ENCODE results near the gene MEN1.

The MEN1 gene

GRCh38 chr11:64801561-64802369 lies 8.6 kb downstream of the MEN1 start:
- no peak for DNase-seq (ENCODE audit: low read depth)

GRCh38 chr11:64801158-64801464 lies 9.2 kb downstream of the MEN1 start:
- DNase-seq (ENCODE audit: low read depth), result no peak

GRCh38 chr11:64800303-64801157 lies 9.8 kb downstream of the MEN1 start:
- no peak for DNase-seq (ENCODE audit: low read depth)

GRCh38 chr11:64799623-64800302 lies 10.6 kb downstream of the MEN1 start:
- no peak for DNase-seq (ENCODE audit: low read depth)

- no peak for DNase-seq (ENCODE audit: low read depth)
Observed at GRCh38 chr11:64799256-64799622, 11.1 kb downstream of the MEN1 start.

GRCh38 chr11:64796757-64797541 lies 13.4 kb downstream of the MEN1 start:
- DNase-seq (ENCODE audit: low read depth), result no peak

GRCh38 chr11:64796047-64796756 lies 14.1 kb downstream of the MEN1 start:
- no peak for DNase-seq (ENCODE audit: low read depth)

- DNase-seq (ENCODE audit: low read depth), result no peak
Observed at GRCh38 chr11:64794526-64794925, 15.8 kb downstream of the MEN1 start.

GRCh38 chr11:64793271-64794160 lies 16.8 kb downstream of the MEN1 start:
- DNase-seq (ENCODE audit: low read depth), result no peak

- DNase-seq (ENCODE audit: low read depth), result no peak
Observed at GRCh38 chr11:64792482-64792881, 17.9 kb downstream of the MEN1 start.

GRCh38 chr11:64791781-64792291 lies 18.5 kb downstream of the MEN1 start:
- no peak for DNase-seq (ENCODE audit: low read depth)

- DNase-seq (ENCODE audit: low read depth), result no peak
Observed at GRCh38 chr11:64790205-64791095, 19.9 kb downstream of the MEN1 start.

- no peak for DNase-seq (ENCODE audit: low read depth)
Observed at GRCh38 chr11:64789331-64790204, 20.8 kb downstream of the MEN1 start.

- no peak for DNase-seq (ENCODE audit: low read depth)
Observed at GRCh38 chr11:64788321-64789215, 21.8 kb downstream of the MEN1 start.

GRCh38 chr11:64787526-64788320 lies 22.6 kb downstream of the MEN1 start:
- no peak for DNase-seq (ENCODE audit: low read depth)

GRCh38 chr11:64786308-64786707 lies 24.0 kb downstream of the MEN1 start:
- DNase-seq (ENCODE audit: low read depth), result no peak

All from stimulated activated CD8-positive, alpha-beta memory T cell treated with anti-CD3 and anti-CD28 coated beads, Interleukin-12 subunit alpha, Interleukin-12 subunit beta, amount 100 ng/mL, for 4 hours (primary cell).